Measurements from ENCODE around the gene CCL13.
"Not testable (repeated sequence)": the region's sequence is repeated elsewhere in the genome, so short reads cannot be mapped to it uniquely, and the experiment has no call there.

Gene CCL13

DNA sequence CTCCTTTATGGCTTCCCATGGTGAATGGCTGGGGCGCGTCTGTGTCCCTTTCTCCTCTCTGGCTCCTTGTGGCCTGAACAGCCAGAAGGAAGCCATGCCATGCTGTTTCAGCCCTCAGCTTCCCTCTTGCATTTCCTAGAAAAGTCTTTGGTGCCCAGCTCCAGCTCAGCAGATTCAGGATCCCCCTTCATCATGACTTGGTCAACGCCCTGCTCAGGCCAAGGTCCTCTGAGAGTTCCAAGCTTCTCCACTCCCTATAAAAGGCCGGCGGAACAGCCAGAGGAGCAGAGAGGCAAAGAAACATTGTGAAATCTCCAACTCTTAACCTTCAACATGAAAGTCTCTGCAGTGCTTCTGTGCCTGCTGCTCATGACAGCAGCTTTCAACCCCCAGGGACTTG lies at the start of gene CCL13:
TSS of gene CCL13 (plus strand) at position 287 of the 400 bp plus-strand sequence. CDS start at position 334, 47 bp downstream.
- no peak for DNase-seq

DNA sequence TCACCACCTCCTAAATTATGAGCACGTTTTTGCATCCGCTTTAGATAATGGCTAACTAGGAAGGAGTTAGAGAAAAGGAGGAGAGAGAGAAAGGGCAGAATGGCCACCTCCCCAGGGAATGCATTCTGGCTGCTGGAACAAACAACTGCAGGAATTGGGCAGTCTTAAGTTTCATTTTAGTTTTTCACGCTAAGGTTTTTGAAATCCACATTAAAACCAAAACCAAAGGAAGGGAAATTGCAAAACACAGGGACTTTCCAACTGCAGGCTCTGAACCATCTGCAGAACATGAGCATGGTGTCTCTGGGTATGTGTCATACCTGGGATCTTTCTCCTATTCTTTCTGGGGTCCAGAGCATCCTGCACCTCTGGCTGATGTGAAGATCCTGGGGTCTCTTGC lies 49.2 kb upstream of the CCL13 start:
- no peak for DNase-seq

DNA sequence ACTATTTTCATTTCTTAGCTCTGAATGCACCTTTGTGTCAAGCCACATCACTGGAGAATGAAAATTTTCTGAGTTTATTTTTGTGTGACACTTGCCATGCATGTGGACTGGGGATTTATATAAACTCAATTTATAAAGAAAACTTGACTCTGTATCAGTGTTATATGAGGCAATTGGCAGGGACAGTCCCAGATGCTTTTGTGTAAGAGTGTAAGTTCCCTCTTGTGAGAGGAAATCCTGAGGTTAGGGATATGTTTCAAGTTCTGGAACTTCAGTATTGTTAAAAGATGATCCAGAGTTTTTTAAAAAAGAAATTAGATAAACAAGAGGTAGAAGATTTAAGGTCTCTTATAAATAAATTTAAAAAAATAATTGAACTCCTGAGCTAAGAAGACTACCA lies 47.9 kb upstream of the CCL13 start:
- no peak for DNase-seq

DNA sequence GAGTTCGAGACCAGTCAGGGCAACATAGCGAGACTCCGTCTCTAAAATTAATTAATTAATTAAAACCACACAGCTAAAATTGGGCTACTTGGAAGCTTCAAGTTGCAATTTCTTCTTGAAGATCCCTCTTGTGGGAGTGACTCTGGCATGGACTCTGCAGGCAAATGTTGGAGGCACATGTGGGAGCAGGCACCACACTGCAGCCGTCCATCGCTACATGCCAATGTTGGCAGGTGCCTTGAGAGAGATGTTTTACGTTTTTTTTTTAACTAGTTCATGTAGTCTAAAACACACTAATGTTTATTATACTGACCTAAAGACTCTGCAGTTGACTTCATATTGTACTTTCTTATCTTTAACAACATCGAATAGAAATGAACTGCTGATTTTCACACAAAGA lies 45.0 kb upstream of the CCL13 start:
- no peak for DNase-seq

DNA sequence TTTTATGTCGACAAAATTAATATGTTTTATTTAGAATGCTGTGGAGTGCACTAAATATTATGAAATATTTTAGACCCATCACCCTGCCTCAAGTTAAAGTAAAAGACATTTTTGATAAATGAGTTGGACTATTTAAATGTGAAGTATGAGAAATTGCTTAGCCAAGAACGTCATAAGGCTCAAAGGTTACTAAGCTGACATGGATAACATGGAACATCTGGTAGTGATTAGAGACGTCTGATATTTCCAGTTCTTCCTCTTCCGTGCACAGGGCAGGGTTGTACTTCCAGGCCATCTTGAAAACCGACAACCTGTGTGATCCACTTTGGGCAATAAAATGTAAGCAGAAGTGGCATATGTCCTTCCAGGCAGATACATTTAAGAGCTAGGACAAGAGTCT lies 44.2 kb upstream of the CCL13 start:
- DNase-seq = no peak

DNA sequence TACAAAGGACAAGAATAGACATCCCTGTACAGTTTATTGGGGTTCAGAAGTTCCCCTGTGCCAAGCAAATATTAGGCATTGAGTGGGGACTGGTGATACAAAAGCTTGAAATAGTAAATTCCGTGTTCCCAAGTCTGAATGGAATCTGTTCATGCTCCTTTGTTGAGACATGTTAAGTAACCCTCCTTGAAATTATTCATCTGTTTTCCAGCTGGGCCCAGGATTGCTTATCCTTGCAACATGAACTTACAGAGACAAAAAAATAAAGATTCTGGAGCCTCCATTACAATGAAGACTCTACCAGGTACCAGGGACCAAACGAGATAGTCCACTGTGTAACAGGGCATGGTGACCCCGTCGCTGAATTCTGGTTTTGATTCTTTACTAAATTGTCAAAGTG lies 43.1 kb upstream of the CCL13 start:
- no peak for DNase-seq

DNA sequence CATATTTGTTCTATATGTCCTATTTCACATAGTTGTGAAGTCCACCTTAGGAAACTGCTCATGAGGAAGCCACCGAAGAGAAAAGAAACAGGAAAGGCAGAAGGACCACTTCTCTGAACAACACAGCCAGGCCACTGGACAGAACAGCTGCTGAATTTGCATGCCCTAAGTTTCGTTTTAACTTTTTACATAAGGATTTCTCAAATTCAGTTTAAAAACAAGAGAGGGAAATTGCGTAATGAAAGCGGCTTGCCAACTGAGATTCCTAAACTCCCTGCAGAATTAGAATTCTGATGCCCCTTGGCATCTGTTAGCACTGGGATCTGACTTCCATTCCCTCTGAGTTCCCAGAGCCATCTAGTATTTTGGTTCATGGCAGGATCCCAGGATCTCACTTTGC lies 42.0 kb upstream of the CCL13 start:
- DNase-seq = no peak

DNA sequence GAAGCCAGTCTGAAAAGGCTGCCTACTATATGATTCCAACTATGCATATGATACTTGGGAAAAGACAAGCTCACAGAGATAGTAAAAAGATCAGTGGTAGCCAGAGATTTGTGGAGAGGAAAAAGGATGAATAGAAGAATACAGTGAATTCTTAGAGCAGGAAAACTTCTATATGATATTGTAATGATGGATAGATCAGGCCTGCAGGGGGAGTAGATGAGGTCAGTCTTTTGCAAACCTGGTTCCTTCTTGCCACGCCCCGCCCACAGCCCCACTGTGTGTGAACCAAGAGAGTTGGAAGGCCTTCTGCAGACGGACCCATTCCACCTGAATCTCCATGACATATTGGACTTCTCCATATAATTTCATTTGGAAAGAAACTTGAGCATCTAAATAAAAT lies 37.8 kb upstream of the CCL13 start:
- DNase-seq = peak; percentile 25

DNA sequence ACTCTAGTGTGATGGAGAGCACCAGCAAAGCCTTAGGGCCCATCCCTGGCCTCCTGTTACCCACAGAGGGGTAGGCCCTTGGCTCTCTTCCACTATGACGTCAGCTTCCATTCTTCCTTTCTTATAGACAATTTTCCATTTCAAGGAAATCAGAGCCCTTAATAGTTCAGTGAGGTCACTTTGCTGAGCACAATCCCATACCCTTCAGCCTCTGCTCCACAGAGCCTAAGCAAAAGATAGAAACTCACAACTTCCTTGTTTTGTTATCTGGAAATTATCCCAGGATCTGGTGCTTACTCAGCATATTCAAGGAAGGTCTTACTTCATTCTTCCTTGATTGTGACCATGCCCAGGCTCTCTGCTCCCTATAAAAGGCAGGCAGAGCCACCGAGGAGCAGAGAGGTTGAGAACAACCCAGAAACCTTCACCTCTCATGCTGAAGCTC lies 37.2 kb upstream of the CCL13 start, which contains the start of gene CCL8:
TSS of gene CCL8 (plus strand) at position 397 of the 445 bp plus-strand sequence. CDS start 67 bp downstream, outside the sequence.
- no peak for DNase-seq

DNA sequence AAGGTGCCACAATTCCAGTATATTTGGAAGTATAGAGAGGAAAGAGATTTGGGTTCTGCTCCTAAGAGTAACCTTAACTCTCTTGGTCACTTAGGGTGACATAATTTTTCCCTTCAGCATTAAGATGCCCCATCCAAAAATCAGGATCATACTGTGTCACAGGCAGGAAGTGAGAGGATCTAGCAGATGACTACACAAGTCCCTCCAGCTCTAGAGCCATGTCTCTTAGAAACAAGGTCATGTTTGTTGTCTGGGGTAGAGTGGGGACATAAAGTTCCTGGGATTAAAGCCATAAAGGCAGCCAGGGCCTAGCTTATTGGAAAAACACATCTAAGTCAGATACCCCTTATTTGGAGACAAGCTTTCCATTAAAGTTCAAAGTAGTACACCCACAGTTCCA lies 34.3 kb upstream of the CCL13 start:
- no peak for DNase-seq

DNA sequence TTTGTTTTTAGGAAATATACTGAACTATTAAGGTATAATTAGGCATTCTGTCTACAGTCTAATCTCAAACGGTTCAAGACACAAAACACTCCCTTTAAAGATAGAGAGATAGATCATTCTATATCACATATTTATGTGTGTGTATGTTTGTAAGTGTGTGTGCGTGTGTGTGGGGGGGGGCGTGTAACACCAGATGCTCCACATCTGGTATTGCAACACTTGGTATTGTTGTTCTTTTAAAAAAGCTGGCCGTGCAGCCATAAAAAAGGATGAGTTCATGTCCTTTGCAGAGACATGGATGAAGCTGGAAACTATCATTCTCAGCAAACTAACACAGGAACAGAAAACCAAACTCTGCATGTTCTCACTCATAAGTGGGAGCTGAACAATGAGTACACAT lies 28.7 kb upstream of the CCL13 start:
- DNase-seq = not testable (repeated sequence)

DNA sequence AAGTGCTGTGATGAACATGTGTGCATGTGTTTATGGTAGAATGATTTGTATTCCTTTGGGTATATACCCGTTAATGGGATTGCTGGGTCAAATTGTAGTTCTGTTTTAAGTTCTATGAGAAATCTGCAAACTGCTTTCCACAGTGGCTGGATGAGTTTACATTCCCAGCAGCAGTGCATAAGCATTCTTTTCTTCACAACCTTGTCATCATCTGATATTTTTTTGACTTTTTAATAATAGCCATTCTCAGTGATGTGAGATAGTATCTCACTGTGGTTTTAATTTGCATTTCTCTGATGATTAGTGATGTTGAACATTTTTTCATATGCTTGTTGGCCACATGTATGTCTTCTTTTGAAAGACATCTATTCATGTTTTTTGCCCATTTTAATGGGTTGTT lies 18.6 kb upstream of the CCL13 start:
- DNase-seq = no peak

DNA sequence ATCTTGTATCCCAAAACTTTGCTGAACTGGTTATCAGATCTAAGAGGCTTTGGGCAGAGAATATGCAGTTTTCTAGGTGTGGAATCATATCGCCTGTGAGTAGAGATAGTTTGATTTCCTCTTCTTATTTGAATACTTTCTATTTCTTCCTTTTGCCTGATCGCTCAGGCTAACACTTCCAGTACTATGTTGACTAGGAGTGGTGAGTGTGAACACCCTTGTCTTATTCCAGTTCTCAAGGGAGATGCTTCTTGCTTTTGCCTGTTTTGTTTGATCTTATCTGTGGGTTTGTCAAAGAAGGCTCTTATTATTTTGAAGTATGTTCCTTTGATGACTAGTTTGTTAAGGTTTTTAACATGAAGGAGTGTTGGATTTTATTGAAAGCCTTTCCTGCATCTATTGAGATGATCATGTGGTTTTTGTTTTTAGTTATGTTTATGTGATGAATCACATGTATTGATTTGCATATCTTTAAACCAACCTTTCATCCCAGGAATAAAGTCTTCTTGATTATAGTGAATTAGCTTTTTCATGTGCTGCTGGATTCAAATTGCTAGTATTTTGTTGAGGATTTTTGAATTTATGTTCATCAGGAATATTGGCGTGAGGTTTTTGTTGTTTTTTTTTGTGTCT lies 17.0 kb upstream of the CCL13 start:
- no peak for DNase-seq

DNA sequence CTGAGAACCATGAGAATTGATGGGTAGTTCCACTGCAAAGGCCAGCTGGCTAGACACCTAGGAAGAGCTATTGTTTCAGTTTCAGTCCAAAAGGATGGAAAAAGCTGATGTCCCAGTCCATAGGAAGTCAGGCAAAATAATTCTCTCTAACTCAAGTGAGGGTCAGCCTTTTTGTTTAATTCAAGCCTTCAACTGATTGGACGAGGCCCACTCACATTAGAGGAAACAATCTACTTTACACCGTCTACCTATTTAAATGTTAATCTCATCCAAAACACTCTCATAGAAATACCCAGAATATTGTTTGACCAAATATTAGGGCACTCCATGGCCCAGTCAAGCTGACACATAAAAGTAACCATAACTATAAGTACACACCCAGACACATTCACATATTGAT lies 14.4 kb upstream of the CCL13 start:
- DNase-seq = no peak

DNA sequence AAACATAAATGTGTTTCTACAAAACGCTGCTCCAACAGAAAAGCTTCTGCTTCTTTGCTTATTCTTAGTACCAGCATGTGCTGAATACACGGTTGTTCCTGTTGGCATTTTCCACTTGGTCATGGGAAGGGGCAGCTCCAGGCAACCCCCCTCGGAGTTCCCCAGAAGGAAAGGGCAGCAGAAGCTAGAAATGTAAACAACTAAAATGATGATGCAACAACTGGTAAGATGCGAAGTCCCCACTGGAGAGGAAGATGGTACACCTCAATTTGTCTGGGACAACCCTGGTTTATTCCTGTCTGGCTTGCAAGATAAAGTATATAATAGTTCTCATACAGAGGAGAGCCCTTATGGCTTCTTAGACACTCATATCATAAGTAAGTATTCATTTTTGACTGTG lies 9.2 kb upstream of the CCL13 start:
- no peak for DNase-seq

DNA sequence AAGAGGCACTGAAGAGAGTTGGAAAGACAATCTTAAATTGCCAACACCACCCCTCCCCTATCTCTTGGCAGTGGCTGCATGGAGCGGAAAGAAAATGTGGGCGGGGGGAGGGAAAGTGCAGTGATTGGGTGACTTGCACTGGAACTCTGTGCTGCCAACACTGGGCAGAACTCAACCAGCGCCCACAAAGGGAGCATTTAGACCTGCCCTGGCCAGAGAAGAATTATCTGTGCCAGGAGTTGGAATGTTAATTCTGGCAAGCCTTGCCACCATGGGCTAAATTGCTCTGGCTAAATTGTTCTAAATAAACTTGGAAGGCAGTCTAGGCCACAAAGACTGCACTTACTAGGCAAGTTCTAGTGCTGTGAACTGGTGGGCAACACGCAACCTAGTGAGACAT lies 6.5 kb upstream of the CCL13 start:
- DNase-seq = no peak

DNA sequence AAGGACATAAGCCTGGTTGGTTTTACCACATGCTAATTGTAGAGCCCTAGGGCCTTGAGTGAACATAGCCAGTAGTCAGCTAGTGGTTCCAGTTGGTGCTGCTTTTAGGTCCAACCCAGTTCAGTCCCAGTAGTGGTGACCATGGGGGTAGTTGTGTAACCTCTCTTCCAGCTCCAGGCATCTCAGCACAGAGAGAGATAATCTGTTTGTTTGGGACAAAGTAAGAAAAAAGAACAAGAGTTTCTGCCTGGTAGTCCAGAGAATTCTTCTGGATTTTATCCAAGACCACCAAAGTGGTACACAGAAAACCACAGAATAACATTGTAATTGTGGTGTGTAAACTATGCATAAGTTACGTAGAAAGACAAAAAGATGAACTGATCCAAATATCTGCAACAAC lies 5.2 kb upstream of the CCL13 start:
- no peak for DNase-seq

DNA sequence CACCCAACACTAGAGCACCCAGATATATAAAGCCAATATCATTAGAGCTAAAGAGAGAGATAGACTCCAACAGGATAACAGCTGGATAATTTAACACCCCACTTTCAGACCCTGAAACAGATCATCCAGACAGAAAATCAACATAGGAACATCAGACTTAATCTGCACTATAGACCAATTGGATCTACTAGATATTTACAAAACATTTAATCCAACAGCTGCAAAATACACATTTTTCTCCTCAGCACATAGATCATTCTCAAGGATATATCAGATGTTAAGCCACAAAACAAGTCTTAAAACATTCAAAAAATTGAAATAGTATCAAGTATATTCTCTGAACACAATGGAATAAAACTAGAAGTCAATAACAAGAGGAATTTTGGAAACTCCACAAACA lies 4.1 kb upstream of the CCL13 start:
- no peak for DNase-seq

DNA sequence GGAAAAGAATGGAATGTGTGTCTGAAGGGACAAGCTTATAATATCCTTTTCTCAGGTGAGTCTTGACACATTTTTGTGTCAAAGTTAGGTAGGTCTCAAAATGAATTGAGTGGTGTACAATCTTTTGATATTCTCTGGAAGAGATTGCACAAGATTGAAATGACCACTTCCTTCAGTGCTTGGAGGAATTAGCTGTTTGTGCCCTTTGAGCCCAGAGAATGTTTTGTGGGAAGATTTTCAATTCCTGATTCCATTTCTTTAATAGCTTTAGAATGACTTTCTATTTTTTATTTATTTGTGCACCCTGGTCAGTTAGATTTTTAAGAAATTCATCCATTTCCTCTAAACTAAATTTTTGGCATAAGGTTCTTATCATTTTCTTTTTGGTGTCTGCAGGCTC lies 1.6 kb upstream of the CCL13 start:
- DNase-seq = no peak

DNA sequence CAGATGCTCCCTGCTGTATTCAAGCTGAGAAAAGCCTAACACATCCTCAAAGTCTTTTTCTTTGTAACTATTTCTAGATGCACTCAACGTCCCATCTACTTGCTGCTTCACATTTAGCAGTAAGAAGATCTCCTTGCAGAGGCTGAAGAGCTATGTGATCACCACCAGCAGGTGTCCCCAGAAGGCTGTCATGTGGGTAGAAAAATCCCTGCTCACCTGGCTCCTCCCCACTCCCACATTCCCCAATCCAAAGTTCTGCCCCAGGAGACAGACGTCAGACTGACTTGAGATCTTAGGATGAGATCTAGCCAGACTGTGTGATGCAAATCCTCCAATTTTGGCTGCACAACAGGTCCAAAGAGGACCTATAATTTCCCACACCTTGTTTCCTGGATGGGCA lies 1.1 kb downstream of the CCL13 start:
- no peak for DNase-seq

DNA sequence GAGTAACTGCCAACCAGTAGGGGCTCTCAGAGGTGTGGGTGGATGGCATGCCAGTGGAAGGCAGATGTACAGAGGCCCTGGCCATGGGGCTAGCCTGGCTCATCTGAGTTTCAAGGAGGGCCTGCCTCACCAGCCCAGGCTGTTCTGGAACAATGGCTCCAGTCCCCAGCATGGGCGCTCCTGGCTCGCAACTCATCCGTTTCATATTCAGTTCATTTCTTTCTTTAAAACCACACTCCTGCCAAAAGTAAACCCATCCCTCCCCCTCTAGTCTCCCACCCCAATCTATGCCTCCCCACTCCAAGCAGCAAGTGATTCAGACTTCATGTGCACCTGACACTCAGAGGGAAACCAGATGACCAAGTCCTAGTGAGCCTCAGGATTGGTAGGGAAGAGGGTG lies 2.4 kb downstream of the CCL13 start:
- no peak for DNase-seq

DNA sequence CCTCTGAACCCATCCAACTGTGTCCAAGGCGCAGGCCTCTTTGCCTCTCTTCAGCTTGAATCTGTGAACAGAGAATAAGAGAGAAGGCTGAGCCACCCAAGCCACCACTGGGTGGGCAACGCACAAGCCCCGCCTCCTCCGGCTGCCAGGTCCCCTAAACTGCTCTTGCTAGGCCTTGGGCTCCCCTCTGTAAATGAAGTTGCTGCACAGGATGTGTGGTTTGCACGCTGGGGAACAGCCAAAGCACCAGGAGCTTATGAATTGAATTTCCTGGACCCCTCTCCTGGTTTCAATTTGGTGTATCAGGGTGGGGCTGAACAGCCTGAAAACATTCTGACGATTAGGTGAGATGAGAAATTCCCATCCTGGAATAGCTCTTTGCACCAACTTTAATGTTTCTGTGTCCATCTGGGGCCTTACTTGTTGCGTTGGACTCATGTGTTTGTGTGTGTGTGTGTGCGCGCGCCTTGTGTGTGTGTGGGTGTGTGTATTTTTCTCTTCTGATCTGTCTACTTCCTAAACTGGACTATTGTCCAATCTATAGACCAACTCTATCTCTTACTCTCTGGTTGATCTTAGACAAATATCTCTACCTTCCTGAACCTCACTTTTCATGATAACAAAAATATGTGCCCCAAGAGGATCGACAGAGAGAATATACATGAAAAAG lies 4.5 kb downstream of the CCL13 start:
- no peak for DNase-seq

DNA sequence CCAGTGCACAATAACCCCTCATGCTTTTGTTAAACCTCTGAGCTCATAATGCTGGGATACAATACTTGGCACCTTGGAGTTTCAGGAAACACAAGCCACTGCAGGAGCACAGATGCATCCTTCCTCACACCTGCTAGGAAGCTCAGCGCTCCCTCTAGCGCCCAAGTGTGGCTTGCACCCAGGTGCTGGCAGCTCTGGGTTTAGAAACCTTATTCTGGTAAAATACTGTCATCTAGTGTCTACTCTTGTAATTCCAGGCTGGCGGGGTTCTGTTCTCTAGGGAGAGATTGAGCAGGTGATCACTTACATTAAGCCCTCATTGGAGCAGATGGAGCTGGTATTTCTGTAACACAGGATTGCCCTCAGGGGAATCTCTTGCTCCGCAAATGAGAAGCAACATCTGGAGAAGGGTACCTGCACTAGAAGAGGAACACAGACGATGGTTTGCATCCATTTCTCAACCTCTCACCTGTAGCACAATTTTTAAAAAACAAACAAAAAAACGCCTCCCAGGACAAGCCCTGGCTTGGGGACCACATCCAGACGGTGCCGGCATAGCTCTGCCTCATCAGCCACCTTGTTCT lies 5.3 kb downstream of the CCL13 start:
- DNase-seq = peak; percentile 94

DNA sequence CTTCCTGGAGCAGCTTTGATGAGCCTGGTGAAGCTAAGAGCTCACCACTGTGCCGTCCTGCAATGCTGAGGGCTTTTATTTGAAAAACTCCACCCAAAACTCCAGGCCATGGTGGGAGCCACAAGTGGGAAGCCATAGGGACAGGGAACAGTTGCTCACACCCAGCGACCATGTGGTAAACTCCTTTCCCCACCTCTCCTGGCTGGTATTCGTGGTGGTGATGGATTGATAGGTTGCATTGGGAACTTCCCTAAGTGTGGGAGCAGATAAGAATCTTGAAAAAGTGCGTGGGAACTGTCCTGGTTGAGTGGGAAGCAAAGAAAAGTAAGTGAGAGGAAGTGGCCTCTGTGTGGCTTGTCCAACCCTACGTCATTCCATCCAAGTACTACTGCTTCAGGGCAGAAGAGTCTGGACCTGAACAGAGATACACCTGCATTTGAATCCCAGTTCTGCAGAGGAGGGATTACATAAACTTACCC lies 6.9 kb downstream of the CCL13 start, which contains the start of gene CCL1:
TSS of gene CCL1 (minus strand) at position 51 of the 479 bp plus-strand sequence. CDS start 72 bp downstream, outside the sequence.
- DNase-seq = no peak

Measured in RPMI8226 (cell line).